Keratinocyte (primary cell): ENCODE measurements around the gene PMIS2. TPM values are rescaled to one million over a fixed set of nuclear protein-coding genes. Genes with fewer than 3 reads are reported as not detected.

Experiments
- DNase-seq: peaks from one replicate; pipeline ENCODE4 v3.0.0-alpha.2; 2011; ENCODE audit warnings: low read depth, missing footprints, low spot score
- FAIRE-seq: peaks from 2 replicates; lab custom pipeline; 2011; peaks lifted over from hg19 to GRCh38; lab: Jason Lieb, UNC
- H2AFZ ChIP-seq: 2 replicates; pipeline ENCODE4 v1.6.0; 2012; ENCODE audit warnings: low read length, control low read depth, inconsistent platforms; ENCODE audit not compliant: control insufficient read depth
- H3K27ac ChIP-seq: 2 replicates; pipeline ENCODE4 v1.5.1; 2011; ENCODE audit warnings: low read length; ENCODE audit not compliant: control insufficient read depth, insufficient read depth
- H3K27me3 ChIP-seq: 3 replicates; pipeline ENCODE4 v1.6.0; 2011; ENCODE audit warnings: low read length; ENCODE audit not compliant: control insufficient read depth, insufficient read depth; ENCODE audit errors: extremely low read depth
- H3K36me3 ChIP-seq, 2 experiments: 2 replicates in 1 of 2; 3 replicates in 1 of 2; pipeline ENCODE4 v1.5.1; 2011; ENCODE audit warnings: low read length in 2 of 2, mild to moderate bottlenecking in 1 of 2; ENCODE audit not compliant: control insufficient read depth in 2 of 2, insufficient read depth in 2 of 2; ENCODE audit errors: extremely low read depth in 1 of 2
- H3K4me1 ChIP-seq: 3 replicates; pipeline ENCODE4 v1.5.1; 2011; ENCODE audit warnings: low read length; ENCODE audit not compliant: control insufficient read depth, insufficient read depth; ENCODE audit errors: extremely low read depth
- H3K4me2 ChIP-seq: 3 replicates; pipeline ENCODE4 v1.6.0; 2011; ENCODE audit warnings: low read depth, low read length; ENCODE audit not compliant: control insufficient read depth, insufficient read depth; ENCODE audit errors: extremely low read depth
- H3K4me3 ChIP-seq, 3 experiments: fragments of 200-600 bp in 1 of 3; sonication (generic) in 1 of 3; 2 replicates in 2 of 3; 3 replicates in 1 of 3; pipeline ENCODE4 v1.5.1; 2011 to 2016; ENCODE audit warnings: low read length in 3 of 3, mild to moderate bottlenecking in 3 of 3, control low read depth in 2 of 3, inconsistent platforms in 1 of 3, low read depth in 1 of 3, mixed read lengths in 1 of 3, mixed run types in 1 of 3, moderate library complexity in 1 of 3; ENCODE audit not compliant: control insufficient read depth in 2 of 3, insufficient read depth in 2 of 3; ENCODE audit errors: extremely low read depth in 1 of 3
- H3K79me2 ChIP-seq: 2 replicates; pipeline ENCODE4 v1.6.0; 2012; ENCODE audit warnings: low read length; ENCODE audit not compliant: control insufficient read depth, insufficient read depth
- H3K9ac ChIP-seq: 3 replicates; pipeline ENCODE4 v1.6.0; 2011; ENCODE audit warnings: low read length; ENCODE audit not compliant: control insufficient read depth, insufficient read depth; ENCODE audit errors: extremely low read depth
- H3K9me1 ChIP-seq: 3 replicates; pipeline ENCODE4 v1.6.0; 2011; ENCODE audit warnings: low read length; ENCODE audit not compliant: control insufficient read depth, insufficient read depth; ENCODE audit errors: extremely low read depth
- H3K9me3 ChIP-seq: 2 replicates; pipeline ENCODE4 v1.5.1; 2012; ENCODE audit warnings: low read depth, low read length; ENCODE audit not compliant: control insufficient read depth
- H4K20me1 ChIP-seq: 3 replicates; pipeline ENCODE4 v1.6.0; 2011; ENCODE audit warnings: low read length; ENCODE audit not compliant: control insufficient read depth, insufficient read depth; ENCODE audit errors: extremely low read depth
- CTCF ChIP-seq, 3 experiments: IDR thresholded peaks in 1 of 3; conservative IDR thresholded peaks in 1 of 3; optimal IDR thresholded peaks in 1 of 3; 2 replicates in 2 of 3; 3 replicates in 1 of 3; pipeline versions ENCODE3 to v1.5.1; 2011; ENCODE audit warnings: low read length in 3 of 3, mild to moderate bottlenecking in 3 of 3, moderate library complexity in 2 of 3, control low read depth in 1 of 3, inconsistent platforms in 1 of 3; ENCODE audit not compliant: insufficient read depth in 2 of 3; ENCODE audit errors: extremely low read depth in 1 of 3
- EZH2 ChIP-seq: IDR thresholded peaks from one replicate; pipeline ENCODE4 v1.6.1; 2012; ENCODE audit warnings: inconsistent platforms, mild to moderate bottlenecking, low read length, moderate library complexity
- dilution Hi-C: fragments of 300-500 bp; cut with MboI; formaldehyde crosslinking; loops from one replicate; pipeline ENCODE4 v1.7.0; 2020; ENCODE audit warnings: low sequenced_read_pairs; ENCODE audit not compliant: extremely low pct_ligation_motif_present
- polyA plus RNA-seq, 5 experiments: library from polyadenylated mRNA; depleted of rRNA in 3 of 5; stranded (reverse) in 3 of 5; stranded (forward) in 1 of 5; unstranded in 1 of 5; fragments of >200 nt; gene quantifications; 1 replicate in 1 of 5; 2 replicates in 3 of 5; 3 replicates in 1 of 5; pipeline versions ENCODE4 v1.2.1 to v1.2.3, GENCODE V29; 2011 to 2012; ENCODE audit warnings: missing spikeins in 2 of 5, low read depth in 1 of 5, low replicate concordance in 1 of 5

PMIS2 gene
- polyA plus RNA-seq, 1 donor (not counting 4 experiments of a cell fraction or from before 2014, with no cell fraction given): not detected

- DNase-seq: no peak
- Histone ChIP-seq H3K4me3 (no peak within 1 kb of the TSS), H3K9me3 (no peaks in the 10 kb centered on the region), H3K27me3 (peaks cover 22% of the 10 kb centered on the region), H2AFZ (no peak within 1 kb of the TSS), H3K4me1 (no peaks in the 10 kb centered on the region), H3K79me2 (no peaks in the 10 kb centered on the region), H3K36me3 (no peaks in the 10 kb centered on the region), H3K9ac (no peak within 1 kb of the TSS), H4K20me1 (no peaks in the 10 kb centered on the region), H3K27ac (no peak within 1 kb of the TSS), H3K9me1 (no peaks in the 10 kb centered on the region), H3K4me2 (no peak within 1 kb of the TSS)
- no peak for FAIRE-seq
- dilution Hi-C loops: no loop called here
- no peak for TF ChIP-seq CTCF (optimal IDR thresholded peaks at IDR 0.05 in 1 of 3, IDR thresholded peaks at IDR 0.05 in 1 of 3, conservative IDR thresholded peaks at IDR 0.05 in 1 of 3; ENCODE audit: extremely low read depth in 1 of 3, insufficient read depth in 2 of 3, low read length in 3 of 3)
- no peak for TF ChIP-seq EZH2
These were observed 22.7 kb upstream of the PMIS2 start, which contains the start of gene ATP4A for GRCh38 chr19:35563207-35563829. ATP4A (minus strand) TSS chr19:35563658; CDS start chr19:35563629, 29 bp downstream.

GRCh38 chr19:35565016-35565856 lies 20.7 kb upstream of the PMIS2 start:
- H3K4me3 ChIP-seq: no peak overlapping the region
- H2AFZ ChIP-seq: no peak overlapping the region
- no peaks in the 10 kb centered on the region for H4K20me1 ChIP-seq
- H3K4me1 ChIP-seq: no peaks in the 10 kb centered on the region
- dilution Hi-C loops: no loop called here
- no peaks in the 10 kb centered on the region for H3K36me3 ChIP-seq
- H3K9me3 ChIP-seq: no peaks in the 10 kb centered on the region
- DNase-seq (no peak), FAIRE-seq (no peak)
- no peaks in the 10 kb centered on the region for H3K79me2 ChIP-seq
- H3K9ac ChIP-seq: no peak overlapping the region
- H3K27me3 ChIP-seq: peaks cover 5% of the 10 kb centered on the region
- no peak overlapping the region for H3K27ac ChIP-seq
- no peak for TF ChIP-seq EZH2
- H3K4me2 ChIP-seq: no peak overlapping the region
- H3K9me1 ChIP-seq: no peaks in the 10 kb centered on the region
